HFFc6 (cell line): ENCODE data around the gene COL11A1. TPM values are rescaled to one million over a fixed set of nuclear protein-coding genes. Genes with fewer than 3 reads are reported as not detected.
A peak's percentile ranks its signal among the peaks of the same experiment; 100 is the strongest.

Experiments
- DNase-seq: peaks from one replicate; pipeline ENCODE4 v3.0.0-alpha.2; 2018
- H3K27ac Mint-ChIP-seq: 2 replicates; pipeline ENCODE4 v1.8.0; 2020; ENCODE audit warnings: mild to moderate bottlenecking, mixed read lengths
- H3K27me3 Mint-ChIP-seq: 2 replicates; pipeline ENCODE4 v1.8.0; 2021; ENCODE audit warnings: mild to moderate bottlenecking, moderate library complexity, mixed read lengths; ENCODE audit not compliant: insufficient read depth
- H3K36me3 Mint-ChIP-seq: 2 replicates; pipeline ENCODE4 v1.8.0; 2021; ENCODE audit warnings: low read depth, mixed read lengths
- H3K4me1 Mint-ChIP-seq: 2 replicates; pipeline ENCODE4 v1.8.0; 2020; ENCODE audit warnings: low read depth, mixed read lengths
- H3K4me3 Mint-ChIP-seq: 2 replicates; pipeline ENCODE4 v1.8.0; 2020; ENCODE audit warnings: mild to moderate bottlenecking, moderate library complexity, mixed read lengths
- H3K9me3 Mint-ChIP-seq: 2 replicates; pipeline ENCODE4 v1.8.0; 2020; ENCODE audit warnings: mild to moderate bottlenecking, mixed read lengths
- CTCF ChIP-seq: fragments of 200-600 bp; sonication (generic); IDR thresholded peaks from 2 replicates; pipeline ENCODE4 v1.5.0; 2021; ENCODE audit warnings: antibody characterized with exemption, mild to moderate bottlenecking
- total RNA-seq, 6 experiments: library from RNA; stranded (reverse); fragmentation: NEBNext Ultra II Directional; extraction: Animal tissue kit (Norgen Biotek cat#: 25700); gene quantifications; 2 replicates in 1 of 6; 3 replicates in 5 of 6; pipeline ENCODE4 v1.2.3, GENCODE V29; 2021

The COL11A1 gene
- total RNA-seq, 6 experiments from 2014 or later, result 145 to 364 (median 152) TPM

GRCh38 chr1:102861247-102861646, 247.1 kb downstream of the COL11A1 start:
- H3K27me3 Mint-ChIP-seq, result no peaks in the 10 kb centered on the region; the same call in 1 of the 2 replicates
- H3K27ac Mint-ChIP-seq, result peak overlapping the region; percentile 56
- H3K4me1 Mint-ChIP-seq, result peaks cover 80% of the 10 kb centered on the region
- TF ChIP-seq CTCF, result no peak
- no peak for DNase-seq
- no peak overlapping the region for H3K4me3 Mint-ChIP-seq
- peaks cover 21% of the 10 kb centered on the region for H3K9me3 Mint-ChIP-seq
- H3K36me3 Mint-ChIP-seq, result peaks cover 24% of the 10 kb centered on the region

- no peak for TF ChIP-seq CTCF
- Mint-ChIP-seq H3K9me3 (peaks cover 24% of the 10 kb centered on the region), H3K4me3 (peak overlapping the region; percentile 49), H3K36me3 (peaks cover 45% of the 10 kb centered on the region), H3K4me1 (peaks cover 64% of the 10 kb centered on the region), H3K27me3 (no peaks in the 10 kb centered on the region), H3K27ac (peak overlapping the region; percentile 91)
- peak; percentile 94 for DNase-seq
Measured at GRCh38 chr1:102858695-102859094, 249.6 kb downstream of the COL11A1 start.

GRCh38 chr1:102857251-102857650, 251.1 kb downstream of the COL11A1 start:
- Mint-ChIP-seq H3K4me1 (peaks cover 67% of the 10 kb centered on the region), H3K27ac (peak overlapping the region; percentile 15)

GRCh38 chr1:102853701-102854187, 254.6 kb downstream of the COL11A1 start:
- no peak overlapping the region for H3K27ac Mint-ChIP-seq
- H3K4me3 Mint-ChIP-seq, result no peak overlapping the region
- no peaks in the 10 kb centered on the region for H3K27me3 Mint-ChIP-seq
- no peak for TF ChIP-seq CTCF
- H3K36me3 Mint-ChIP-seq, result peaks cover 40% of the 10 kb centered on the region
- peaks cover 58% of the 10 kb centered on the region for H3K4me1 Mint-ChIP-seq
- peaks cover 13% of the 10 kb centered on the region for H3K9me3 Mint-ChIP-seq
- DNase-seq, result no peak

More at GRCh38 chr1:102857251-102857650, 251.1 kb downstream of the COL11A1 start:
- Mint-ChIP-seq H3K27me3 (no peaks in the 10 kb centered on the region), H3K4me3 (no peak overlapping the region), H3K36me3 (peaks cover 45% of the 10 kb centered on the region), H3K9me3 (peaks cover 24% of the 10 kb centered on the region)
- TF ChIP-seq CTCF, result no peak
- no peak for DNase-seq

GRCh38 chr1:102853136-102853535, 255.2 kb downstream of the COL11A1 start:
- Mint-ChIP-seq H3K4me3 (no peak overlapping the region), H3K27me3 (no peaks in the 10 kb centered on the region), H3K36me3 (peaks cover 38% of the 10 kb centered on the region), H3K27ac (peak overlapping the region; percentile 1; the same call in 1 of the 2 replicates), H3K4me1 (peaks cover 52% of the 10 kb centered on the region), H3K9me3 (peaks cover 15% of the 10 kb centered on the region)
- no peak for TF ChIP-seq CTCF
- DNase-seq, result no peak

GRCh38 chr1:102852613-102853012, 255.7 kb downstream of the COL11A1 start:
- peak; percentile 66 for TF ChIP-seq CTCF
- H3K4me3 Mint-ChIP-seq, result no peak overlapping the region
- H3K4me1 Mint-ChIP-seq, result peaks cover 47% of the 10 kb centered on the region
- peaks cover 43% of the 10 kb centered on the region for H3K36me3 Mint-ChIP-seq
- H3K27ac Mint-ChIP-seq, result peak overlapping the region; percentile 22; the same call in 1 of the 2 replicates
- DNase-seq, result peak; percentile 36
- no peaks in the 10 kb centered on the region for H3K27me3 Mint-ChIP-seq
- H3K9me3 Mint-ChIP-seq, result peaks cover 20% of the 10 kb centered on the region
